Muscle layer of colon (tissue), 2 donors: Measurements from ENCODE around the gene S100PBP.

Source experiments
- H3K27ac ChIP-seq: one replicate; pipeline ENCODE4 v1.7.0; 2013; ENCODE audit warnings: low read depth, mild to moderate bottlenecking, low read length, moderate library complexity
- H3K27me3 ChIP-seq, 2 donors: one replicate each; pipeline ENCODE4 v1.7.0; 2013; ENCODE audit warnings: low read length in 2 of 2, mild to moderate bottlenecking in 2 of 2; ENCODE audit not compliant: insufficient read depth in 2 of 2, control insufficient read depth in 1 of 2
- H3K36me3 ChIP-seq: one replicate; pipeline ENCODE4 v1.7.0; 2013; ENCODE audit warnings: mild to moderate bottlenecking, low read length; ENCODE audit not compliant: insufficient read depth
- H3K4me1 ChIP-seq: one replicate; pipeline ENCODE4 v1.7.0; 2013; ENCODE audit warnings: mild to moderate bottlenecking, low read length; ENCODE audit not compliant: insufficient read depth
- H3K4me3 ChIP-seq, 2 donors: one replicate each; pipeline ENCODE4 v1.7.0; 2013; ENCODE audit warnings: low read length in 2 of 2, low read depth in 1 of 2, mild to moderate bottlenecking in 1 of 2, moderate library complexity in 1 of 2
- H3K9ac ChIP-seq: one replicate; pipeline ENCODE4 v1.7.0; 2013; ENCODE audit warnings: low read length
- H3K9me3 ChIP-seq: one replicate; pipeline ENCODE4 v1.7.0; 2013; ENCODE audit warnings: mild to moderate bottlenecking, low read length
- donor health status: abdominal sarcoma.
- donor health status: Adenocarcinoma of cecum.

S100PBP gene

DNA sequence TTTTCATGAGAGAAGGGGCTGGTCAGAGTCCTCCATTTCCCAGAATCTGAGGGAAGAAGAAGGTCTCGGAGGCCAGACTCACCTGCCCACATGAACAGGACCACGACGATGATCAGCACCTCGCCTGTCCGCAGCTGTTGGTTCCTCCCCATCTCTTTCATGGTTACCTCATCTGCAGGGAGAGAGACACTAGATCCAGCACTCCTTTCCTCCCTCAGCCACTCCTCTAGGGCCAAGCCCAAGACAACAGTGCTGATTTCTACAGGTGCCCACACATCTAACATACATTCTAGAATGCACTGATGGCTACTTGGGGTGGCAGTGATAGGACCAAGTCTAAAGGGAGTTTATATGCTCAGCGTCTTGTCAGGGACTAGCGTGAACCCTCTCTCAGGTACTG is 50.2 kb downstream of the S100PBP start:
- no peak overlapping the region for H3K9ac ChIP-seq
- H3K9me3 ChIP-seq: no peaks in the 10 kb centered on the region
- no peak overlapping the region for H3K4me3 ChIP-seq
- H3K4me1 ChIP-seq: peaks cover 13% of the 10 kb centered on the region
- no peak overlapping the region for H3K27ac ChIP-seq
- H3K27me3 ChIP-seq: peaks cover 0 to 7% of the 10 kb centered on the region in 2 donors
- peaks cover 12% of the 10 kb centered on the region for H3K36me3 ChIP-seq

DNA sequence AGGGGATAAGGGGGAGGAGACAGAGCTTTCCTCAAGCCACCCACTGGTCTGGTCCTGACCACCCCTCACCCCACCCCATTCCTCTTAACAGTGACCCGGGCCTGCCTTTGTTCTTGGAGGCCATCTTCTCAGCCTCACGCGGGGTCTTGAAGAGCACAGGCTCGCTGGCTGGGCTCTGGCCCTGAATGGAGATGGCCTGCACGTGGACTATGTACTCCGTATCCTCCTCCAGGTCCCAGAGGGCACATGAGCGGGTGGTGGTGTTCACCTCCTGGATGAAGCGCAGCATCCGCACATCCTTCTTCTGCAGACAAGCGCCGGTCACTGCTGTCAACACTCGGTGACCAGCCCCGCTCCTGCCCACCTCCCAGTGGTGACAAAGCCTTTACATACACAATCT is 50.6 kb downstream of the S100PBP start:
- H3K27me3 ChIP-seq: peaks cover 0 to 7% of the 10 kb centered on the region in 2 donors
- H3K27ac ChIP-seq: no peak overlapping the region
- H3K4me1 ChIP-seq: peaks cover 13% of the 10 kb centered on the region
- no peak overlapping the region for H3K9ac ChIP-seq
- no peak overlapping the region for H3K4me3 ChIP-seq
- H3K36me3 ChIP-seq: peaks cover 12% of the 10 kb centered on the region
- H3K9me3 ChIP-seq: no peaks in the 10 kb centered on the region

DNA sequence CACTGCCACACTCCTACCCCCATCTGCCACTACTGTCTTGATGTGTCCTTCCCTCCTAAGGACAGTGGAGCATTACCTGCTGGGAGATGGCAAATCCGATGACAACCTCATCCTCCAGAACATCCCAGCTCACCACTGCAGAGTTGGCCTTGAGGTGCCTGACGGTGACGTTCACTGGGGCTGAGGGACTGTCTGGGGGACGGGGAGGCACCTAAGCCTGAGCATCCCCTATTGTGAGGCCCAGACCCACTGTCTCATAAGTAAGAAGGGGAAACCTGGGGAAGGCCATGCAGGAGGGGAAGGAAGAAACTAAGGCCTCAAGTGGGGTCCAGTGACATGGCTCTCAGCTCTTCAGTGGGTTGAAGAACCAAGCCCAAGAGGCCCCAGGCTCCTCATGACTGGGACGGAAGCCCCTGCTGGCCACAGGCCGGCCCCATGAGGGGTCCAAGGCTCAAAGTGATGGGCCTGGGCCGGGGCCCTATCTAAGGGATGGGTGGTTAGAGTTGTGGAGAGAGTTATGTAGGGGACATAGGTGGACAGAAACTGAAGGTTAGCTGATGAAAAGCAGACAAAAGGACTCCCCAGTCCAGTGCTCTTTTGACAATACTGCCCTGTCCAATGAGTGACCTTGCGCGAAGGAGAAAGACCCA is 51.5 kb downstream of the S100PBP start:
- Histone ChIP-seq H3K27me3 (peaks cover 0 to 7% of the 10 kb centered on the region in 2 donors), H3K27ac (no peak overlapping the region), H3K9ac (no peak overlapping the region), H3K4me3 (no peak overlapping the region), H3K36me3 (peaks cover 6% of the 10 kb centered on the region), H3K4me1 (peaks cover 13% of the 10 kb centered on the region), H3K9me3 (no peaks in the 10 kb centered on the region)

DNA sequence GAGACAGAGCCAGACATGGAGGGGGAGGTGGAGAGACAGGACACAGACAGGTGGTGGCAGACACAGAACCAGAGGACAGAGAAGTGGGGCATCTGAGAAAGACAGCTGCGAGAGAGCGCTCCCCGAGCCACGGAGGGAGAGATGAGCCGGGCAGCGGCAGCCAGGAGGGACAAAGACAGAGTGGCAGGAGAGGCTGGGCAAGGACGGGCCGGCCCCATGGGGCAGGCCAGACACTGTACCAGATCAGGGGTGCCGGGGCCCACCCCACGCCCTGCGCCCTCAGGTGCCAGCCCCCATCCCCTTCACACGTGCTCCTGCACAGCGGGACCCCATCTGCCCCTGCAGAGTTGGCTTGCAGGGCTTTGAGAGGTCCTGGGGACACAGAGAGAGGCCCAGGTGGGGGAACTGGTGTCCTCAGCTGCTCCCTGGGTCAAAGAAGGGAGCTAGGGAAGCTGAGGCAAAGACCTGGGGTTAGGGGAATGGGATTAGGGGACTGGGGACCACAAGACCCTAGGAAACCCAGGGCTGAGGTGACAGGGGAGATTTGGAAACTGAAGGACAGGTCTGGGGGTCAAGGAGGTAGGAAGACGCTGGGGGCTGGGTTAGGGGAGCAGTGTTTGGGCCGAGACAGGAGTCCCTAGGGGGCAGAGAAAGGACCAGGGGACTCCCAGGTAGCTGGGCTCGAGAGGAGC is 52.6 kb downstream of the S100PBP start:
- Histone ChIP-seq H3K4me3 (peak overlapping the region in 1 of 2 donors; percentile 56), H3K9ac (no peak overlapping the region)

DNA sequence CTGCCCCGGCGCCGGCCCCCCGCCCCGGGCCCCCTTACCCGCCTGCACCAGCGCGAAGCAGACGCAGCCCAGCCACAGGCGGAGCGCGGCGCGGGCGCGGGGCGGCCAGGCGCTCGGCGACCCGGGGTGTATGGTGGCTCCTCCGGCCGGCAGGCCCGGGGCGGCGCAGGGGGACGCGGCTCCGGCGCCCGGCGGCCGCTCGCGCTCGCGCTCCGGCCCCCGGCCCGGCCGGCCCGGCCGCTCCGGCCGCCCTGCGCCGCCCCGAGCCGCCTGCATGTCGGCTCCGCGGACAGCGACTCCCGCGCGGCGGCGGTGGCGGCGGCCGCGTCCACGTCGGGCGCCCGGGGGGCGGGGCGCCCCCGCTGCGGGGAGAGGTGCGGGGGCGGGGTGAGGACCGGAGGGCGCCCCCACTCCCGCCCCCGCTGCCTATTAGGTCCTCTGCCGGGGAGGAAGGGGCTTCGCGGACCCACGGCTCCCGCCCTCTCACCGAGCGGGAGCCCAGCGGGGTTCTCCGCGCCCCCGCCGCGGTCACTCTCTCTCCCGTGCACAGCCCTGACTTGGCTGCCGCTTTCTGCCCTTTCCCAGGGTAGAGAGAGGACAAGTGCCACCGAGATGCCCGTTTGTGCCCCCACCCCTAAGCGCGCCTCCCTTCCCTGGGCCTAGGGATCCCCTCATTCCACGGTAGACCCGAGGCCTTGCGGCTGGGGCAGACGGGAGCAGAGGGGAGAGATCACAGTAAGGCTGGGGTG is 53.3 kb downstream of the S100PBP start, which contains the start of gene FNDC5:
FNDC5 (minus strand) TSS at position 298 of the 749 bp plus-strand sequence.
- peaks cover 5% of the 10 kb centered on the region for H3K36me3 ChIP-seq
- no peak within 1 kb of the TSS for H3K9ac ChIP-seq
- H3K4me3 ChIP-seq: peak within 1 kb of the TSS; percentile 56 to 66
- no peak within 1 kb of the TSS for H3K27ac ChIP-seq
- H3K4me1 ChIP-seq: peaks cover 13% of the 10 kb centered on the region
- peaks cover 0 to 7% of the 10 kb centered on the region in 2 donors for H3K27me3 ChIP-seq
- no peaks in the 10 kb centered on the region for H3K9me3 ChIP-seq

More for the DNA sequence above, 52.6 kb downstream of the S100PBP start:
- Histone ChIP-seq H3K4me1 (peaks cover 13% of the 10 kb centered on the region), H3K9me3 (no peaks in the 10 kb centered on the region), H3K27ac (no peak overlapping the region), H3K27me3 (peaks cover 0 to 7% of the 10 kb centered on the region in 2 donors), H3K36me3 (peaks cover 5% of the 10 kb centered on the region)

DNA sequence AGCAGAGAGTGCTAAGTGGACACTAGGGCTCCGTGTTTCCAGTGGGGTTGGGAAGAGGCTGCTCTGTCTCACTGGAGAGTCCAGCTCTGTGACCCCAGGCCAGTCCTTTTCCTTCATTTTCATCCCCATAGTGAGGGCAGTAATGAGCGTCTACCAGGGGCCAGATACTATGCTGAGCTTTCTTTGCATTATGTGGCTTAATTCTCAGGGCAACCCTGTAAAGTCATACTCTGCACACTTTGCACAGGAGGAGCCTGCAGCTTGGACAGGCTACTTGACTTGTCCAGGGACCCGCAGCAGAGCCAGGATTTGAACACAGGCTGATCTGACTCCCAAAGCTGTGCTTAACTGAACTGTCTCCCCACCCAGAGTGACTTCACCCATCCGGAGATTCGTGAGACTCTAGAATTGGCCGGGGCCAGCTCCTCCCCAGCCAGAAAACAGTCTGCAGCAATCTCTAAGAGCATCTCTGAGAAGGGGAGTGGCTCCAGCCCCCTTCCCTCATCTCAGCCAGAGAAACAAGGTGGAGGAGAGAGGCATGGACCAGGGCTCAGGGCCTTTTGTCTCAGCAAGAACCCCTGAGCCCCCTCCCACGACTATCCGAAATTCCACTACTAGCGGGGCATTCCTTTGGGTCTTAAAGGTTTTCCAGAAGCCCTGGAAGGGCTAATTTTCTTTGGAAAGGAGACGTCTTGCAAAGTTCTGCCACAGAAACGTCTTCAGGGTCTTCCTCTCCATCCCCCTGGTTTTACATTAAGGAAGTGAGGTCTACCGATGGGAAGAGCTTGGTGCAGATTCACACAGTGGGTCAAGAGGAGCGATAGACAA is 54.1 kb downstream of the S100PBP start:
- Histone ChIP-seq H3K4me1 (peaks cover 13% of the 10 kb centered on the region), H3K9ac (no peak overlapping the region), H3K9me3 (no peaks in the 10 kb centered on the region), H3K4me3 (peak overlapping the region; percentile 44 to 66), H3K36me3 (peaks cover 5% of the 10 kb centered on the region), H3K27me3 (peaks cover 0 to 7% of the 10 kb centered on the region in 2 donors), H3K27ac (no peak overlapping the region)

DNA sequence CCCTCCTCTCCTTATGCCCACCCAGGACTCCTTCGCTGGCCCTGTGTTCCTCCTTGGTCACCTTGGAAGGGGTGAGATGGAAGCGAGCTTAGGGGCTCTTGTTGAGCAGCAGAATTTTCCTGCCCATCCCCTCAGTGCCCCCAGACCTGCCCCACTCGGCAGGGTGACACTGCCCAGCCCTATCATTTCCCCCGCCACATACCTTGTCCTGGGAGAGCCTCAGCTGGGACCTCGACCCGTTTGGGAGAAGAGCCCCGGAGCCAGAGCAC is 54.7 kb downstream of the S100PBP start:
- Histone ChIP-seq H3K4me3 (no peak overlapping the region), H3K27ac (no peak overlapping the region), H3K4me1 (peaks cover 13% of the 10 kb centered on the region), H3K36me3 (peaks cover 5% of the 10 kb centered on the region), H3K9me3 (no peaks in the 10 kb centered on the region), H3K9ac (no peak overlapping the region), H3K27me3 (peaks cover 0 to 7% of the 10 kb centered on the region in 2 donors)

DNA sequence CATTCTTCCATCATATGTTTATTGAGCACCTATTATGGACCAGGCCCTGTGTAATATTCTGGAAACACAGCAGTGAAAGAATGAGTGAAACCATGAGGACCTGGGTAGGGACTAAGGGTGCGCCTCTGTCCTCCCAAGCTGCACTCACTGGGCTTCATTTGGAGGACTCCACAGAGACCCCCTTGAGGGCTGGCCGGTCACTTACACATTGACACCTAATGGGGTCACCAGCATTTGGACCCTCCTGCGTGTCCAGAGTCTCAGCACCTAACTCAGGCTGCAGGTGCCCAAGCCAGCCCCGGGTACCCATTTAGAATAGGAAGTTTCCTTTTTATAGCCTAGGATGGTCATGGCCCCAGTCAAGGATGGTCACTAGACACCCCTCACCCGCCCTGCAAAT is 56.0 kb downstream of the S100PBP start:
- no peak overlapping the region for H3K27ac ChIP-seq
- no peak overlapping the region for H3K9ac ChIP-seq
- peaks cover 3 to 7% of the 10 kb centered on the region in 2 donors for H3K27me3 ChIP-seq
- H3K4me1 ChIP-seq: peaks cover 13% of the 10 kb centered on the region
- H3K9me3 ChIP-seq: no peaks in the 10 kb centered on the region
- H3K36me3 ChIP-seq: no peaks in the 10 kb centered on the region
- H3K4me3 ChIP-seq: no peak overlapping the region

DNA sequence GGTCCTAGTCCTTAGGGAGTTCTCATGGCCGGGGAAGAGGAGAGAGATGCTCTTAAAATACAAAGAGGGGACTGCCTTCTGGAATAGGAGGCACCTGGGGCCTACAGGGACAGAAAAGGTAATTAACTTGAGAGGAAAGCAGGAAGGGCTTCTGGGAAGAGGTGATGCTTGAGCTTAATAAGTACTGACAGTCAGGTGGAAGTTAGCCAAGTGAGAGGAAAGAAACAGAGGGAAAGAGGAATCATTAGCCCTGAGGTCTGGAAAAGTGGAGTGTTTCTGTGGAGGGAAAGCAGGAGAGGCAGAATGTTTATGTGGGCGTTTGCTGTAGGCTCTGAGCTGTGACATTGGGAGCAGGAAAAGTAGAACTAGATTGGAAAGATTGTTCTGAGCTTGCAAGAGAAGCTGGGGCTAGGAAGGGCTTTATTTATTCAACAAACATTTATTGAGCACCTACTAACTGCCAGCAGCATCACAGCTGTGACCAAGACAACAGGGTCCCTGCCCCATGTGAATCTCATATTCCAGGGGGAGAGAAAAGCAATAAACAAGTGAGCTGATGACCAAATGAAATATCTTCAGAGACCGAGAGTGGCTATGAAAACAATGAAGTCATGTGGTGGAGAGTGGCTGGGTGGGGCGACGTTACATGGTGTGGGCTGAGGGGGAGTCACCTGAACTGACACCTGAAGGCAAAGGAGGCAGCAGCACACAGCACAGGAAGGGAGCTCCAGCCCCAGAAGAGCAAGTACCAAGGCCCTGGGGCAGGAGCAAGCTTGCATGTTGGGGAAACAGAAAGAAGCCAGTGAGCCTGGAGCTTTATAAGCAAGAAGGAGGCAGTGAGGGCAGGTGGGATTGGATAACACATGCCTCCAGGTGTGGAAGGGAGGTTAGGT is 57.7 kb downstream of the S100PBP start:
- Histone ChIP-seq H3K36me3 (no peaks in the 10 kb centered on the region), H3K4me1 (peaks cover 10% of the 10 kb centered on the region), H3K27me3 (peaks cover 6 to 7% of the 10 kb centered on the region in 2 donors), H3K27ac (no peak overlapping the region), H3K4me3 (no peak overlapping the region), H3K9me3 (no peaks in the 10 kb centered on the region), H3K9ac (no peak overlapping the region)

DNA sequence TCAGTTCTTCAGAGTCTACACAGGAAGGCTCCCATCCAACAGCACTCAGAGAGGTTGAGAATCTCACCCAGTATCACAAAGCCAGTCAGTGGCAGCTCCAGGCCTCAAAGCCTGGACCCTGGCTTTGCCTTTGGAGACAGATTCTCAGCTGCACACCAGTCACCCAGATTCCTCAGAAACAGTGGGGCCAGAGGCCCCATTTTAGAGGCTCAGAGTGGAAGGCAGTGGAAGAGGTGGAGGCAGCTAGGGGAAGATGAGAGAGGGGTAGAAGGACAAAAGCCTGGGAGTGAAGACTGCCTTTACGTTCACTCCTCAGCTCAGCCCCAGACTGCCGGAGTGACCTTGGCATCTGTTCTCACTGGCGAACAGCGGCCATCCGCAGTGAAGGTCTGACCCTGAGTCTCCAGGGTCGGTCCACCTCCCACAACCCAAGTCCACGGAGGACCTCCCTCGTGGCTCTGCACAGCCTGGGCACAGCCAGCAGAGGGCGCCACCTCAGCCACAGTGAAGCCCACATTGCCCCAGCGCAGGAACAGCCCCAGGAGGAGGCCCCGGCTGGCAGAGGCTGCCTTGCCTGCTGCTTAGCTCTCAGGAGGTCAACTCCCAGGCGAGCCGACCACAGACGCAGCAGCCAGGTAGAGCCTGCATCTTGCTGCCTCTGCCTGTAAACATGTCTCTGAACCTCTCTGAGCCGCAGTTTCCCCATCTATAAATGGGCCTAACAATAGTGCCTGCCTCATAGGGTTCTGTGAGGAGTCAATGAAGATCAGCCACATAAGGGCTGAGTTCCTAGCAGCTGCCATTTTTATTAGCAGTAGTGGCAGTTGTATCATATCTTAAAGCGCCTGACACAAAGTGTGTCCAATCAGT is 59.1 kb downstream of the S100PBP start:
- Histone ChIP-seq H3K36me3 (no peaks in the 10 kb centered on the region), H3K9me3 (no peaks in the 10 kb centered on the region), H3K27ac (no peak overlapping the region), H3K27me3 (peaks cover 6% of the 10 kb centered on the region in 2 donors), H3K4me3 (no peak overlapping the region), H3K9ac (no peak overlapping the region), H3K4me1 (peaks cover 1% of the 10 kb centered on the region)
